Gastroesophageal sphincter (tissue), 3 donors: ENCODE results near the gene ACTL6B.

Source experiments
- POLR2A ChIP-seq, 2 donors: fragments of 450-650 bp; IDR thresholded peaks; one replicate each; pipeline ENCODE4 v1.6.1; 2017; ENCODE audit warnings: antibody characterized with exemption in 2 of 2, mild to moderate bottlenecking in 2 of 2, moderate library complexity in 1 of 2
- TF ChIP-seq, protein P1 (sequence below), 4 experiments: fragments of 200-600 bp in 2 of 4; fragments of 450-650 bp in 2 of 4; sonication (generic) in 1 of 4; IDR thresholded peaks; one replicate each; pipeline ENCODE4 v1.5.1; 2017 to 2019; ENCODE audit warnings: antibody characterized with exemption in 4 of 4, mild to moderate bottlenecking in 2 of 4, moderate library complexity in 2 of 4

DNA sequence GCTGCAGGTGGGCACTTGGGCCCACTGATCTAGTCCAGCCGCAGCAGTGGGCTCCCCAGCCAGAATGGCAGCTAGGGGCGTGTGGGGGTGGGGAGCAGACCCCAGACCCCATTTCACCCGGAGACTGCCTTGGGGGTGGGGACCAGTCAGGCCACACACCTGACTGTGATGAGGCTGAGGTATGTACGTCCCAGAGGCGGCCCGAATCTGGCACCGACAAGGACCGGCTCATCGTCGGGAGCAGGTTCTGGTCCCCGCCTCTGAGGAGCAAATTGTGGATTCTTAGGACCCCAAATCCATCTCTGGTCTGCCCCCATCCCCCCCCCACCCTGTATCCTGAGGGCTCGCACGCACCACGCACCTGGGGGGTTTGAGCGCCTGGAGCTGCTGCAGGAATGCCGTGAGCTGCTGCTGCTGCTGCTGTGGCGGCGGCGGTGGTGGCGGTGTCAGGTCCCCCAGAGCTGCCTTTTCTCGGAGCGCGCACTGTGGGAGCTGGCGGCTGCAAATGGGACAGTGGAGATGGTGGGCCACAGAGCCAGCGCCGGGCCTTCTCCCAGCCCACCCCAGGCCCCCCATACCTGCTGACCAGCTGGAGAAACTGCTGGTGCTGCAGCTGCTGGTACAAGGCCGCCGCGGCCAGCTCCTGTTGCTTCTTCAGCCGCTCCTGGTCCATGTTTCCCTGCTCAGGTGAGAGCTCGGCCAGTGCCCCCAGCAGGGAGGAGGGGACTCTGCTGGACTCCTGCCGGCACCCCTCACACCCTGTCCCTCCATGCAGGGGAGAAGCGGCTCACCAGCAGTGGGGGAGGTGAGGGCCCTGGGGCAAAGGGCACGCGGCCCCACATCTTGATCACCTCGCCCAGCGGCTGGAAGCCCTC, 27.6 kb upstream of the ACTL6B start:
- TF ChIP-seq, protein P1, sequence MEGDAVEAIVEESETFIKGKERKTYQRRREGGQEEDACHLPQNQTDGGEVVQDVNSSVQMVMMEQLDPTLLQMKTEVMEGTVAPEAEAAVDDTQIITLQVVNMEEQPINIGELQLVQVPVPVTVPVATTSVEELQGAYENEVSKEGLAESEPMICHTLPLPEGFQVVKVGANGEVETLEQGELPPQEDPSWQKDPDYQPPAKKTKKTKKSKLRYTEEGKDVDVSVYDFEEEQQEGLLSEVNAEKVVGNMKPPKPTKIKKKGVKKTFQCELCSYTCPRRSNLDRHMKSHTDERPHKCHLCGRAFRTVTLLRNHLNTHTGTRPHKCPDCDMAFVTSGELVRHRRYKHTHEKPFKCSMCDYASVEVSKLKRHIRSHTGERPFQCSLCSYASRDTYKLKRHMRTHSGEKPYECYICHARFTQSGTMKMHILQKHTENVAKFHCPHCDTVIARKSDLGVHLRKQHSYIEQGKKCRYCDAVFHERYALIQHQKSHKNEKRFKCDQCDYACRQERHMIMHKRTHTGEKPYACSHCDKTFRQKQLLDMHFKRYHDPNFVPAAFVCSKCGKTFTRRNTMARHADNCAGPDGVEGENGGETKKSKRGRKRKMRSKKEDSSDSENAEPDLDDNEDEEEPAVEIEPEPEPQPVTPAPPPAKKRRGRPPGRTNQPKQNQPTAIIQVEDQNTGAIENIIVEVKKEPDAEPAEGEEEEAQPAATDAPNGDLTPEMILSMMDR (IDR thresholded peaks at IDR 0.05) = no peak
- TF ChIP-seq POLR2A (IDR thresholded peaks at IDR 0.05) = no peak
